Vagina (tissue), 2 donors: ENCODE measurements around the gene TNS1.
"Not testable (repeated sequence)": the region's sequence is repeated elsewhere in the genome, so short reads cannot be mapped to it uniquely, and the experiment has no call there.

Source experiments
- CTCF ChIP-seq, 3 experiments: fragments of 450-650 bp in 2 of 3; fragments of 200-600 bp in 1 of 3; sonication (generic) in 1 of 3; IDR thresholded peaks; one replicate each; pipeline ENCODE4 v1.5.1; 2017 to 2019; ENCODE audit warnings: antibody characterized with exemption in 3 of 3, mild to moderate bottlenecking in 2 of 3, moderate library complexity in 2 of 3
- POLR2A ChIP-seq, 2 donors: fragments of 450-650 bp; IDR thresholded peaks; one replicate each; pipeline ENCODE4 v1.6.1; 2017; ENCODE audit warnings: antibody characterized with exemption in 2 of 2, mild to moderate bottlenecking in 2 of 2, moderate library complexity in 2 of 2
- POLR2AphosphoS5 ChIP-seq, 2 donors: sonication (generic); formaldehyde crosslinking; IDR thresholded peaks; one replicate each; pipeline ENCODE4 v1.9.0; 2017; ENCODE audit warnings: antibody characterized with exemption in 2 of 2, mild to moderate bottlenecking in 2 of 2, low read depth in 1 of 2; ENCODE audit not compliant: insufficient read depth in 1 of 2

GRCh38 chr2:218044599-218044998, 41.8 kb upstream of the TNS1 start:
- not testable (repeated sequence) for TF ChIP-seq CTCF (IDR thresholded peaks at IDR 0.05); POLR2A (IDR thresholded peaks at IDR 0.05); POLR2AphosphoS5 (IDR thresholded peaks at IDR 0.05; ENCODE audit: insufficient read depth in 1 of 2, low read depth in 1 of 2)
